Lower leg skin (tissue), 3 donors: Measurements from ENCODE around the gene RGS7.

ENCODE experiments used
- CTCF ChIP-seq, 3 donors: fragments of 450-650 bp; IDR thresholded peaks; one replicate each; pipeline ENCODE4 v1.5.1; 2016; ENCODE audit warnings: antibody characterized with exemption in 3 of 3, mild to moderate bottlenecking in 3 of 3, moderate library complexity in 2 of 3
- POLR2A ChIP-seq, 2 donors: fragments of 450-650 bp; IDR thresholded peaks; one replicate each; pipeline ENCODE4 v1.6.1; 2016 to 2017; ENCODE audit warnings: antibody characterized with exemption in 2 of 2, mild to moderate bottlenecking in 1 of 2, moderate library complexity in 1 of 2

GRCh38 chr1:241105147-241105546, 251.9 kb downstream of the RGS7 start:
- TF ChIP-seq CTCF (IDR thresholded peaks at IDR 0.05) (no peak), POLR2A (IDR thresholded peaks at IDR 0.05) (no peak)
